ENCODE data around the gene APBA2.
"Not testable (repeated sequence)": the region's sequence is repeated elsewhere in the genome, so short reads cannot be mapped to it uniquely, and the experiment has no call there.

Gene APBA2

DNA sequence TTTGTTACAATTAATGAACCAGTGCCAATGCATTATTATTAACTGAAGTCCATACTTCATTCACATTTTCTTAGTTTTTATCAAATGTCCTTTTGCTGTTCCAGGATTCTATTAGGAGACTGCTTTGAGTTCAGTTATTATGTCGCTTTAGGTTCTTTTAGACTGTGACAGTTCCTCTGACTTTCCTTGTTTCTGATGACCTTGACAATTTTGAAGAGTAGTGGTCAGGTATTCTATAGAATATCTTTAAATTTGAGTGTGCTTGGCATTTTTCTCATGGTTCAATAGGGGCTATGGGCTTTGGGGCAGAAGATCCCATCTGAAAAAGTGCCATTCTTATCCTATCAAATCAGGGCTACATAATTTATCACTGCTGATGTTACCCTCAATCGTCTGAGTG is 126.3 kb downstream of the APBA2 start:
- DNase-seq (ENCODE audit: extremely low read depth, low read depth) = no peak
- TF ChIP-seq, protein P1, sequence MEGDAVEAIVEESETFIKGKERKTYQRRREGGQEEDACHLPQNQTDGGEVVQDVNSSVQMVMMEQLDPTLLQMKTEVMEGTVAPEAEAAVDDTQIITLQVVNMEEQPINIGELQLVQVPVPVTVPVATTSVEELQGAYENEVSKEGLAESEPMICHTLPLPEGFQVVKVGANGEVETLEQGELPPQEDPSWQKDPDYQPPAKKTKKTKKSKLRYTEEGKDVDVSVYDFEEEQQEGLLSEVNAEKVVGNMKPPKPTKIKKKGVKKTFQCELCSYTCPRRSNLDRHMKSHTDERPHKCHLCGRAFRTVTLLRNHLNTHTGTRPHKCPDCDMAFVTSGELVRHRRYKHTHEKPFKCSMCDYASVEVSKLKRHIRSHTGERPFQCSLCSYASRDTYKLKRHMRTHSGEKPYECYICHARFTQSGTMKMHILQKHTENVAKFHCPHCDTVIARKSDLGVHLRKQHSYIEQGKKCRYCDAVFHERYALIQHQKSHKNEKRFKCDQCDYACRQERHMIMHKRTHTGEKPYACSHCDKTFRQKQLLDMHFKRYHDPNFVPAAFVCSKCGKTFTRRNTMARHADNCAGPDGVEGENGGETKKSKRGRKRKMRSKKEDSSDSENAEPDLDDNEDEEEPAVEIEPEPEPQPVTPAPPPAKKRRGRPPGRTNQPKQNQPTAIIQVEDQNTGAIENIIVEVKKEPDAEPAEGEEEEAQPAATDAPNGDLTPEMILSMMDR (IDR thresholded peaks at IDR 0.05; ENCODE audit: low read depth, low read length) = no peak

DNA sequence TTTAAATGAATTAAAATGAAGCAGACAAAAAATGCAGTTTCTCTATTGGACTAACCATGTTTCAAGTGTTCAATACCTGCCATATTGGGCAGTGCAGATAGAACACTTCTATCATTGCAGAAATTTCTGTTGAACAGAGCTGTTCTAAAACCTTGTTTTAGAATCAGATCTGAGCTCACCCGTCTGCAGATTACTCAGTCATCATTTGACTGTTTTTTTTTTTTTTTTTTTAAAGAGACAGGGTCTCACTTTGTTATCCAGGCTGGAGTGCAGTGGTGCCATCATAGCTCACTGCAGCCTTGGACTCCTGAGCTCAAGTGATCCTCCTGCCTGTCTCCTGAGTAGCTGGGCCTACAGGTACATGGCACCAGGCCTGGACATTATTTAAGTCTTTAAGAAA is 128.7 kb downstream of the APBA2 start:
- no peak for DNase-seq (ENCODE audit: extremely low read depth, low read depth)
- TF ChIP-seq, protein P1 (IDR thresholded peaks at IDR 0.05; ENCODE audit: low read depth, low read length) = no peak

DNA sequence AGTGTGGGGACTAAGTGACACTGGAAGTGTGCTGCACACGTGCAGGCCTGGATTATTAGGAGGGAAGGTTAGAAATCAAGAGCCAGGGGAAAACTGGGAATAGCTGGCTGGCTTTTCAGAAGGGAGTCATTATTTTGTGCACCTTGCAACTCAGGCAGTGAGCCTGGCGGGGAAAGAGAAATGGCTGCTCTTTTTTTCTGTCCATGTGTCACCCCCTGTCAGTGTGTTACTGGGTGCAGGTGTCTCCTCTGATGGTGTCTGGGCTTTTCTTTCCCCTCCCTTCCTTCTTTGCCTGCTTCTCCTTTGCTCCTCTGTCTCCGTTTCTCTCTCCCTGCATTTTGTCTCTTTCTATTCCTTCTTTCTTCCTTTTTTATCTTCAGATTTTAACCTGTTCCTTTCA is 130.7 kb downstream of the APBA2 start:
- no peak for DNase-seq (ENCODE audit: extremely low read depth, low read depth)
- TF ChIP-seq, protein P1 (IDR thresholded peaks at IDR 0.05; ENCODE audit: low read depth, low read length) = no peak

DNA sequence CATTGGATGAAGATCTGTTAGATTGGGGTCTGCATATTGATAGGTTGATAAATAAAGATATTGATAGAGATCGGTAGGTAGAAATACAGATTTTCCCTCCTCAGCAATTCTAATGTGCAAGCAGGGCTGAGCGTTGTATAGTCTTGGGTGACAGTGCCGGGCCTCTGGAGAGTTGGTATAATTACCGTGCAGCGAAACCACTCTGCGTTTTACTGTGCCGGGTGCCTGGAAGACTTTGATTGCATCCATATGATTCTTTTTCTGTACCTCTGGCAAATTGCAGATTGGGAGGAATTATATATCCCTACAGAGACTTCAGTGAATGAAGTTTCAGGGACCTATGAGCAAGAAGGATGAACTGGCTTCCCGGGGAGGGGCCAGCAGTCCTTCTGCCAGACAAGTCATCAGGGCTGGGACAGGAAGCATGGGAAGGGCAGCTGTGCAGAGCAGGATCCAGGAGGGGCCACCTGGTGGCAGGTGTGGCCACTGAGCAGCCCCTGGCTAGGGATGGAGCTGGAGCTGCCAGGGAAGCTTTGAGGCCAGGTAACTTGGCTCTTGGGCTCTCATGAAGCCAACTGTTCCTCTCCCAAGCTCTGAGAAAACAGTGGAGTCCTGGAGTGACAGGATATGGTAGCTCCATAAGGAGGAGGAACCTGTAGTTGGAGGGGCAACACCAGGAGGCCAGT is 132.5 kb downstream of the APBA2 start:
- DNase-seq (ENCODE audit: extremely low read depth, low read depth) = no peak
- TF ChIP-seq, protein P1 (IDR thresholded peaks at IDR 0.05; ENCODE audit: low read depth, low read length) = no peak

DNA sequence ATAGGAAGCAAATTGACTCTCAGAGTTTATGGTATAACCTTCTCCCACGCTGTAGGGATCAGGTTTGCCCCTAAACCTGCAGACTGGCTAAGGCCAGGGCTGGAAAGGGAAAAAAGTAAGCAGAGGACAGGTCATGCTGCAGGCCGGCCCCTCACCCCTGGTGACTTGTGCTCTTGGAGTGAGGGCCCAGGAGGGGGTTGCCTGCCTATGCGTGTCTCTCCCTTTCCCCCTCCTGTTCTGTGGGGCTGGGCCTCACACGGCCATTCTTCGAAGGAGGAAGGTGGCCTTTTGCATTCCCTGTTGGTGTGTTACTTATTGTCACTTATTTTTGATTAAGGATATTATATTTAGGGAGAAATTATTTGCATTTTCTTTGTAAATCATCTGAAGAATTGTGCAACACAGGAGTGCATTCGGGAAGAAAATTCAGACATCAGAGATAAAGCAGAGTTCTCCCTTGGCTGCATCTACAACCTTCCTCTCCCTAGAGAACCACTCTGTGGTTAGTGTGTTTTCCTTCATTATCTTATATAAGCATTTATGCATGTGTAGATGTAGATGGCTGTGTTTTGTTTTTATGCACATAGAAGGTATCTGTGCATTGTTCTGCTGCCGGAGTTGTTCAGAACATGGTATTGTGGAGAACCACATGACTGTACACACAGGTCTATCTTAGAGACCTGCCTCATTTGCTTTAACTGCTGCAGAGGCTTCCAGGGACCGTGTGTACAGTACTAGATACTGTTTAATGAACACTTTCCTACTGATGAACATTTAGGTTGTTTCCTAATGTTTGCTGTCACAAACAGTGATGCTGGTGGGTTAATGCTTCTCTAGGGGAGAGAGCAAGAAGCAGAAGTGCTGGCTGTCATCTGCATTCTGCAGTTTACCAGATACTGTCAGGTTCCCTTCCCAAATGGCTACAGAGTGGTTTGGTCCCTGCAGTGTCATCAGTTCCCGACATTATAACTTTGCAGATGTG is 133.5 kb downstream of the APBA2 start:
- DNase-seq (ENCODE audit: extremely low read depth, low read depth) = no peak
- TF ChIP-seq, protein P1 (IDR thresholded peaks at IDR 0.05; ENCODE audit: low read depth, low read length) = no peak

DNA sequence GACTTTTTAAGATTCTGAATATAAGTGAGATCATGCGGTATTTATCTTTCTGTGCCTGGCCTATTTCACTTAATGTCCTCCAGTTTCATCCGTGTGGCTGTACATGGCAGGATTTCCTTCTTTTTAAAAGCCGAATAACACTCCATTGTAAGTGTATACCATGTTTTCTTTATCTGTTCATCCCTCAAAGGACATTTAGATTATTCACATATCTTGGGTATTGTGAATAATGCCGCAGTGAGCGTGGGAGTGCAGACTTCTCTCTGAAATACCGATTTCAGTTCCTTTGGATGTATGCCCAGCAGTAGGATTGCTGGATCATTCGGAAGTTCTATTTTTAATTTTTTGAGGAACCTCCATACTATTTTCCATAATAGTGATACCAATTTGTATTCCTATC is 136.1 kb downstream of the APBA2 start:
- no peak for DNase-seq (ENCODE audit: extremely low read depth, low read depth)
- TF ChIP-seq, protein P1 (IDR thresholded peaks at IDR 0.05; ENCODE audit: low read depth, low read length) = no peak

DNA sequence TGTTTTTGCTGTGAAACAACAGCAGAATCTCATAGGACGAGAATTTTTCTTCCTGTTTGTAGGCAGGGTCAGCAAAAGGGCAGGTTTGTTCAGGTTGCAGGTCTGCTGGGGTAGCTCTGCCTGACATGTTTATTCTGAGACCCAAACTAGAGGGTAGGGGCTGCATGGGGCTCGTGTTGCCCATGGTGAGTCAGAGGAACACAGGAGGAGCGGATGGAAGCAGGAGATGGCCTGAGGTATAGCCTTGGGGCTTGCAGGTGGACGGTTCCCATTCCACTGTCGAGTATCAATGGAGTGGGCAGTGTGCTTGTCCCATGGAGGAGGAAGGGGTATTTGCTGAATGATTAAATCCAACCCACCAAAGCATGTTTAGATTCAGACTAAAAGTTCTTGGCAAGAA is 138.9 kb downstream of the APBA2 start:
- TF ChIP-seq, protein P1 (IDR thresholded peaks at IDR 0.05; ENCODE audit: low read depth, low read length) = no peak
- no peak for DNase-seq (ENCODE audit: extremely low read depth, low read depth)

DNA sequence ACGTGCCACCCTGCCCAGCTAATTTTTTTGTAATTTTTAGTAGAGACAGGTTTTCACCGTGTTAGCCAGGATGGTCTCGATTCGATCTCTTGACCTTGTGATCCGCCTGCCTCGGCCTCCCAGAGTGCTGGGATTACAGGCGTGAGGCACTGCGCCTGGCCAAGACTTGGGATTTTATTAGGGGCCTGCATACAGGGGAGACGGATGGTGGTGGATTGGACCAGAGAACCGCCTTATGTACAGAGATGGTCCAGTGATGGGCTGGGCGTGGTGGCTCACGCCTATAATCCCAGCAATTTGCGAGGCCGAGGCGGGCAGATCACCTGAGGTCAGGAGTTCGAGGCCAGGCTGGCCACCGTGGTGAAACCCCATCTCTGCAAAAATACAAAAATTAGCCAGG is 139.6 kb downstream of the APBA2 start:
- not testable (repeated sequence) for DNase-seq (ENCODE audit: extremely low read depth, low read depth)

DNA sequence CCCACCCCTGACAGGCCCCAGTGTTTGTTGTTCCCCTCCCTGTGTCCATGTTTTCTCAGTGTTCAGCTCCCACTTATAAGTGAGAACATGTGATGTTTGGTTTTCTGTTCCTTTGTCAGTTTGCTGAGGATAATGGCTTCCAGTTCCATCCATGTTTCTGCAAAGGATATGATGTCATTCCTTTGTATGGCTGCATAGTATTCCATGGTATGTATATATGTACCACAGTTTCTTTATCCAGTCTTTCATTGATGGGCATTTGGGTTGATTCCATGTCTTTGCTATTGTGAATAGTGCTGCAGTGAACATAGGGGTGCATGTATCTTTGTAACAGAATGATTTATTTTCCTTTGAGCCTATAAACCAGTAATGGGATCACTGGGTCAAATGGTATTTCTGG is 142.4 kb downstream of the APBA2 start:
- DNase-seq (ENCODE audit: extremely low read depth, low read depth) = not testable (repeated sequence)

Data from AG09319 (cell line).